WTC11 (cell line): ENCODE data around the gene GARS1. TPM values are rescaled to one million over a fixed set of nuclear protein-coding genes. Genes with fewer than 3 reads are reported as not detected.
A peak's percentile ranks its signal among the peaks of the same experiment; 100 is the strongest.
"Not testable (repeated sequence)": the region's sequence is repeated elsewhere in the genome, so short reads cannot be mapped to it uniquely, and the experiment has no call there.

ENCODE experiments used
- ATAC-seq: fragments of 200-7000 bp; cut with Tn5 transposase; 2 replicates; pipeline ENCODE4 v1.10.0; 2021; ENCODE audit warnings: mild to moderate bottlenecking, moderate library complexity
- CTCF ChIA-PET: fragments of 300-600 bp; sonication (Branson Sonifier 250); formaldehyde crosslinking; loops from one replicate; lab custom pipeline; 2021; ENCODE audit warnings: antibody characterized with exemption; lab: Charles Lee
- POLR2A ChIA-PET: fragments of 350-600 bp; sonication (Branson Sonifier 250); formaldehyde crosslinking; loops from one replicate; lab custom pipeline; 2021; ENCODE audit warnings: antibody characterized with exemption; lab: Charles Lee
- DNase-seq: peaks from one replicate; pipeline ENCODE4 v3.0.0; 2021; ENCODE audit warnings: low spot score
- H3K27ac Mint-ChIP-seq: 2 replicates; pipeline ENCODE4 v1.8.0; 2021; ENCODE audit warnings: mixed read lengths
- H3K27me3 Mint-ChIP-seq: 2 replicates; pipeline ENCODE4 v1.8.0; 2021; ENCODE audit warnings: low read depth, mild to moderate bottlenecking, moderate library complexity, mixed read lengths
- H3K36me3 Mint-ChIP-seq: 2 replicates; pipeline ENCODE4 v1.8.0; 2021; ENCODE audit warnings: mixed read lengths
- H3K4me1 Mint-ChIP-seq: 2 replicates; pipeline ENCODE4 v1.8.0; 2022; ENCODE audit warnings: mixed read lengths
- H3K4me3 Mint-ChIP-seq: 2 replicates; pipeline ENCODE4 v1.8.0; 2021; ENCODE audit warnings: mild to moderate bottlenecking, moderate library complexity, mixed read lengths
- H3K9me3 Mint-ChIP-seq: 2 replicates; pipeline ENCODE4 v1.8.0; 2021; ENCODE audit warnings: mixed read lengths
- AFF4 ChIP-seq: sonication (generic); formaldehyde crosslinking; IDR thresholded peaks from 2 replicates; pipeline ENCODE4 v1.8.1; 2023; ENCODE audit warnings: mild to moderate bottlenecking, missing genetic modification reagents, borderline replicate concordance
- ERG ChIP-seq: fragments of 250-450 bp; sonication (Bioruptor Pico); IDR thresholded peaks from 2 replicates; pipeline ENCODE4 v1.8.0; 2021; ENCODE audit warnings: mild to moderate bottlenecking
- MAX ChIP-seq: sonication (generic); formaldehyde crosslinking; IDR thresholded peaks from 2 replicates; pipeline ENCODE4 v1.8.0; 2022; ENCODE audit warnings: mild to moderate bottlenecking, missing genetic modification reagents
- PRRX2 ChIP-seq: fragments of 250-450 bp; sonication (Bioruptor Pico); IDR thresholded peaks from 2 replicates; pipeline ENCODE4 v1.8.0; 2021; ENCODE audit warnings: mild to moderate bottlenecking
- RELA ChIP-seq: sonication (generic); formaldehyde crosslinking; IDR thresholded peaks from 2 replicates; pipeline ENCODE4 v1.8.1; 2022; ENCODE audit warnings: missing genetic modification reagents, mild to moderate bottlenecking, borderline replicate concordance
- STAT6 ChIP-seq: sonication (generic); formaldehyde crosslinking; conservative IDR thresholded peaks from 2 replicates; pipeline ENCODE4 v1.8.1; 2023; ENCODE audit warnings: mild to moderate bottlenecking, low read depth, missing genetic modification reagents, moderate library complexity
- ZNF425 ChIP-seq: fragments of 250-450 bp; sonication (Bioruptor Pico); conservative IDR thresholded peaks from 2 replicates; pipeline ENCODE4 v1.9.0; 2021; ENCODE audit warnings: mild to moderate bottlenecking
- ZNF671 ChIP-seq: fragments of 250-450 bp; sonication (Bioruptor Pico); IDR thresholded peaks from 2 replicates; pipeline ENCODE4 v1.8.0; 2021; ENCODE audit warnings: mild to moderate bottlenecking
- total RNA-seq: library from RNA; stranded (reverse); gene quantifications from 3 replicates; pipeline ENCODE4 v1.2.3, GENCODE V29; 2021
- TF ChIP-seq, protein P1 (sequence below): fragments of 250-450 bp; sonication (Bioruptor Pico); IDR thresholded peaks from 2 replicates; pipeline ENCODE4 v1.9.0; 2021; ENCODE audit warnings: mild to moderate bottlenecking, borderline replicate concordance

Gene GARS1
- total RNA-seq, 1 experiment from 2014 or later: 236 TPM

GRCh38 chr7:30634634-30635201 is 40.0 kb downstream of the GARS1 start:
- Mint-ChIP-seq H3K27me3 (no peaks in the 10 kb centered on the region), H3K27ac (no peak overlapping the region), H3K4me1 (no peaks in the 10 kb centered on the region), H3K4me3 (no peak overlapping the region), H3K9me3 (no peaks in the 10 kb centered on the region), H3K36me3 (peaks cover 52% of the 10 kb centered on the region)
- DNase-seq (no peak), ATAC-seq (no peak)
- TF ChIP-seq MAX (CRISPR knock-in tag): no peak
- no peak for TF ChIP-seq RELA
- POLR2A ChIA-PET: no interaction called here
- CTCF ChIA-PET: interaction anchor here (1.3 kb wide), 1 partner anchor 48 kb away, joined by 3 read pairs; the partner anchor contains the start of gene CRHR2

- H3K4me1 Mint-ChIP-seq: no peaks in the 10 kb centered on the region
- H3K4me3 Mint-ChIP-seq: no peak overlapping the region
- H3K27me3 Mint-ChIP-seq: no peaks in the 10 kb centered on the region
- no peaks in the 10 kb centered on the region for H3K9me3 Mint-ChIP-seq
- no peak for DNase-seq
- CTCF ChIA-PET: no interaction called here
- POLR2A ChIA-PET: interaction anchor here (0.6 kb wide), 1 partner anchor 367 kb away, joined by 3 read pairs; no protein-coding TSS in a partner anchor
- ATAC-seq: no peak
- TF ChIP-seq AFF4 (CRISPR knock-in tag) (no peak), STAT6 (CRISPR knock-in tag) (no peak), ZNF671 (CRISPR knock-in tag) (no peak), PRRX2 (no peak)
- H3K36me3 Mint-ChIP-seq: peaks cover 51% of the 10 kb centered on the region
- H3K27ac Mint-ChIP-seq: no peak overlapping the region
Observed at GRCh38 chr7:30635798-30636197, 41.1 kb downstream of the GARS1 start.

GRCh38 chr7:30642322-30642721 is 47.6 kb downstream of the GARS1 start:
- CTCF ChIA-PET: interaction anchor here (1.2 kb wide), 1 partner anchor 40 kb away, joined by 5 read pairs; the partner anchor contains the start of gene CRHR2

More at GRCh38 chr7:30642322-30642721, 47.6 kb downstream of the GARS1 start:
- H3K36me3 Mint-ChIP-seq, H3K9me3 Mint-ChIP-seq, H3K27me3 Mint-ChIP-seq, DNase-seq, POLR2A ChIA-PET, ATAC-seq: not testable (repeated sequence)
- Mint-ChIP-seq H3K27ac (peak overlapping the region; percentile 86), H3K4me3 (peak overlapping the region; percentile 79), H3K4me1 (peaks cover 24% of the 10 kb centered on the region)
- TF ChIP-seq PRRX2: 0 out of 2 replicates have a peak, but pooled peaks have one; percentile 53
- TF ChIP-seq ZNF425 (CRISPR knock-in tag): 0 out of 2 replicates have a peak, but pooled peaks have one; percentile 38
- TF ChIP-seq, protein P1, sequence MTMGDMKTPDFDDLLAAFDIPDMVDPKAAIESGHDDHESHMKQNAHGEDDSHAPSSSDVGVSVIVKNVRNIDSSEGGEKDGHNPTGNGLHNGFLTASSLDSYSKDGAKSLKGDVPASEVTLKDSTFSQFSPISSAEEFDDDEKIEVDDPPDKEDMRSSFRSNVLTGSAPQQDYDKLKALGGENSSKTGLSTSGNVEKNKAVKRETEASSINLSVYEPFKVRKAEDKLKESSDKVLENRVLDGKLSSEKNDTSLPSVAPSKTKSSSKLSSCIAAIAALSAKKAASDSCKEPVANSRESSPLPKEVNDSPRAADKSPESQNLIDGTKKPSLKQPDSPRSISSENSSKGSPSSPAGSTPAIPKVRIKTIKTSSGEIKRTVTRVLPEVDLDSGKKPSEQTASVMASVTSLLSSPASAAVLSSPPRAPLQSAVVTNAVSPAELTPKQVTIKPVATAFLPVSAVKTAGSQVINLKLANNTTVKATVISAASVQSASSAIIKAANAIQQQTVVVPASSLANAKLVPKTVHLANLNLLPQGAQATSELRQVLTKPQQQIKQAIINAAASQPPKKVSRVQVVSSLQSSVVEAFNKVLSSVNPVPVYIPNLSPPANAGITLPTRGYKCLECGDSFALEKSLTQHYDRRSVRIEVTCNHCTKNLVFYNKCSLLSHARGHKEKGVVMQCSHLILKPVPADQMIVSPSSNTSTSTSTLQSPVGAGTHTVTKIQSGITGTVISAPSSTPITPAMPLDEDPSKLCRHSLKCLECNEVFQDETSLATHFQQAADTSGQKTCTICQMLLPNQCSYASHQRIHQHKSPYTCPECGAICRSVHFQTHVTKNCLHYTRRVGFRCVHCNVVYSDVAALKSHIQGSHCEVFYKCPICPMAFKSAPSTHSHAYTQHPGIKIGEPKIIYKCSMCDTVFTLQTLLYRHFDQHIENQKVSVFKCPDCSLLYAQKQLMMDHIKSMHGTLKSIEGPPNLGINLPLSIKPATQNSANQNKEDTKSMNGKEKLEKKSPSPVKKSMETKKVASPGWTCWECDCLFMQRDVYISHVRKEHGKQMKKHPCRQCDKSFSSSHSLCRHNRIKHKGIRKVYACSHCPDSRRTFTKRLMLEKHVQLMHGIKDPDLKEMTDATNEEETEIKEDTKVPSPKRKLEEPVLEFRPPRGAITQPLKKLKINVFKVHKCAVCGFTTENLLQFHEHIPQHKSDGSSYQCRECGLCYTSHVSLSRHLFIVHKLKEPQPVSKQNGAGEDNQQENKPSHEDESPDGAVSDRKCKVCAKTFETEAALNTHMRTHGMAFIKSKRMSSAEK (CRISPR knock-in tag): peak; percentile 7; the same call in 1 of the 2 replicates
- TF ChIP-seq ERG (CRISPR knock-in tag): 0 out of 2 replicates have a peak, but pooled peaks have one; percentile 52
